Fibroblast of lung (primary cell): Measurements from ENCODE around the gene BAZ2A. TPM values are rescaled to one million over a fixed set of nuclear protein-coding genes. Genes with fewer than 3 reads are reported as not detected.
A peak's percentile ranks its signal among the peaks of the same experiment; 100 is the strongest.

ENCODE experiments used
- DNase-seq, 2 donors: peaks; one replicate each; pipeline versions ENCODE4 v3.0.0 to v3.0.0-alpha.2; 2010; ENCODE audit warnings: low read depth in 2 of 2
- H2AFZ ChIP-seq: 2 replicates; pipeline ENCODE4 v1.5.1; 2012; ENCODE audit warnings: low read length, control low read depth, inconsistent platforms
- H3K27ac ChIP-seq: 2 replicates; pipeline ENCODE4 v1.5.1; 2011; ENCODE audit warnings: low read length, control low read depth; ENCODE audit not compliant: insufficient read depth
- H3K27me3 ChIP-seq: 2 replicates; pipeline ENCODE4 v1.5.1; 2011; ENCODE audit warnings: mild to moderate bottlenecking, low read length; ENCODE audit not compliant: control insufficient read depth, insufficient read depth
- H3K36me3 ChIP-seq: 2 replicates; pipeline ENCODE4 v1.5.1; 2011; ENCODE audit warnings: low read length; ENCODE audit not compliant: control insufficient read depth, insufficient read depth
- H3K4me1 ChIP-seq: 2 replicates; pipeline ENCODE4 v1.5.1; 2011; ENCODE audit warnings: low read length; ENCODE audit not compliant: control insufficient read depth, insufficient read depth; ENCODE audit errors: extremely low read depth
- H3K4me2 ChIP-seq: 2 replicates; pipeline ENCODE4 v1.5.1; 2011; ENCODE audit warnings: low read length, control low read depth; ENCODE audit not compliant: insufficient read depth; ENCODE audit errors: extremely low read depth
- H3K4me3 ChIP-seq, 4 experiments: fragments of 200-600 bp in 1 of 4; sonication (generic) in 1 of 4; replicated peaks in 1 of 4; 2 replicates each; pipeline ENCODE4 v1.5.1; 2011 to 2016; ENCODE audit warnings: low read length in 4 of 4, low read depth in 3 of 4, mild to moderate bottlenecking in 3 of 4, control low read depth in 2 of 4, inconsistent platforms in 1 of 4, mixed read lengths in 1 of 4; ENCODE audit not compliant: insufficient read depth in 1 of 4; ENCODE audit errors: control extremely low read depth in 1 of 4
- H3K79me2 ChIP-seq: 2 replicates; pipeline ENCODE4 v1.5.1; 2012; ENCODE audit warnings: mild to moderate bottlenecking, low read length, inconsistent platforms; ENCODE audit not compliant: control insufficient read depth, insufficient read depth
- H3K9ac ChIP-seq: 2 replicates; pipeline ENCODE4 v1.5.1; 2011; ENCODE audit warnings: mild to moderate bottlenecking, low read length, control low read depth; ENCODE audit not compliant: insufficient read depth
- H3K9me3 ChIP-seq: 2 replicates; pipeline ENCODE4 v1.5.1; 2012; ENCODE audit warnings: low read depth, low read length; ENCODE audit not compliant: control insufficient read depth, insufficient read depth
- H4K20me1 ChIP-seq: 2 replicates; pipeline ENCODE4 v1.5.1; 2011; ENCODE audit warnings: low read length; ENCODE audit not compliant: control insufficient read depth, insufficient read depth; ENCODE audit errors: extremely low read depth
- CTCF ChIP-seq, 2 donors: IDR thresholded peaks in 1 of 2; conservative IDR thresholded peaks in 1 of 2; 1 replicate in 1 of 2; 2 replicates in 1 of 2; pipeline ENCODE4 v1.5.1; 2011 to 2012; ENCODE audit warnings: low read length in 2 of 2, control low read depth in 1 of 2, inconsistent platforms in 1 of 2, low read depth in 1 of 2, mild to moderate bottlenecking in 1 of 2
- EZH2 ChIP-seq: IDR thresholded peaks from 2 replicates; pipeline ENCODE4 v1.5.1; 2012; ENCODE audit warnings: low read length, control low read depth, mild to moderate bottlenecking; ENCODE audit errors: missing control alignments
- polyA plus RNA-seq, 2 donors: library from polyadenylated mRNA; depleted of rRNA in 1 of 2; stranded (reverse) in 1 of 2; unstranded in 1 of 2; fragments of >200 nt; gene quantifications; 2 replicates each; pipeline ENCODE4 v1.2.1, GENCODE V29; 2011 to 2012; ENCODE audit warnings: missing spikeins in 1 of 2
- total RNA-seq: library from RNA; depleted of rRNA; stranded (reverse); fragments of >200 nt; gene quantifications from 2 replicates; pipeline ENCODE4 v1.2.1, GENCODE V29; 2014

Gene BAZ2A
- total and polyA plus RNA-seq, 2 donors (not counting 1 experiment from before 2014, with no cell fraction given), result 32.0 to 39.9 TPM

- Histone ChIP-seq H3K36me3 (peaks cover 11% of the 10 kb centered on the region), H3K4me3 (peak overlapping the region; percentile 69 to 80 (median 77)), H3K27me3 (no peaks in the 10 kb centered on the region), H2AFZ (peak overlapping the region; percentile 76), H3K4me2 (peak overlapping the region; percentile 72), H3K9ac (peak overlapping the region; percentile 67), H3K9me3 (no peaks in the 10 kb centered on the region), H3K4me1 (peaks cover 17% of the 10 kb centered on the region), H3K27ac (peak overlapping the region; percentile 78), H4K20me1 (no peaks in the 10 kb centered on the region), H3K79me2 (peaks cover 46% of the 10 kb centered on the region)
- peak; percentile 82 to 88 for DNase-seq
- TF ChIP-seq CTCF (conservative IDR thresholded peaks at IDR 0.05 in 1 of 2, IDR thresholded peaks at IDR 0.05 in 1 of 2; ENCODE audit: low read depth in 1 of 2, low read length in 2 of 2), result no peak
- TF ChIP-seq EZH2, result no peak
These were observed 5.9 kb upstream of the BAZ2A start for GRCh38 chr12:56635806-56636674.

- H3K79me2 ChIP-seq, result peaks cover 53% of the 10 kb centered on the region
- H4K20me1 ChIP-seq, result no peaks in the 10 kb centered on the region
- no peaks in the 10 kb centered on the region for H3K27me3 ChIP-seq
These were observed 5.0 kb upstream of the BAZ2A start for GRCh38 chr12:56634837-56635791.

More at GRCh38 chr12:56634837-56635791, 5.0 kb upstream of the BAZ2A start:
- Histone ChIP-seq H3K27ac (peak overlapping the region; percentile 78), H3K9me3 (no peaks in the 10 kb centered on the region), H3K9ac (peak overlapping the region; percentile 67), H2AFZ (no peak overlapping the region), H3K4me2 (peak overlapping the region; percentile 72), H3K4me3 (peak overlapping the region; percentile 69 to 81 (median 77)), H3K4me1 (peaks cover 22% of the 10 kb centered on the region), H3K36me3 (peaks cover 12% of the 10 kb centered on the region)
- DNase-seq, result peak; percentile 82 to 83
- TF ChIP-seq CTCF (conservative IDR thresholded peaks at IDR 0.05 in 1 of 2, IDR thresholded peaks at IDR 0.05 in 1 of 2; ENCODE audit: low read depth in 1 of 2, low read length in 2 of 2) (peak; percentile 55 to 65), EZH2 (no peak)
